ENCODE data around the gene GCNT1. TPM values are rescaled to one million over a fixed set of nuclear protein-coding genes. Genes with fewer than 3 reads are reported as not detected.
"Not testable (repeated sequence)": the region's sequence is repeated elsewhere in the genome, so short reads cannot be mapped to it uniquely, and the experiment has no call there.

The GCNT1 gene
- total RNA-seq, 2 experiments from 2014 or later: 4.3 to 5.4 TPM

GRCh38 chr9:76459694-76460635 is 983 bp downstream of the GCNT1 start:
- DNase-seq: peak; percentile 7
- peaks cover 2% of the 10 kb centered on the region for H3K36me3 Mint-ChIP-seq
- peaks cover 4% of the 10 kb centered on the region for H3K27me3 Mint-ChIP-seq
- peak overlapping the region; percentile 70 for H3K27ac Mint-ChIP-seq
- H3K4me3 Mint-ChIP-seq: peak overlapping the region; percentile 89
- H3K9me3 Mint-ChIP-seq: peaks cover 2% of the 10 kb centered on the region
- H3K4me1 Mint-ChIP-seq: peaks cover 19% of the 10 kb centered on the region

DNA sequence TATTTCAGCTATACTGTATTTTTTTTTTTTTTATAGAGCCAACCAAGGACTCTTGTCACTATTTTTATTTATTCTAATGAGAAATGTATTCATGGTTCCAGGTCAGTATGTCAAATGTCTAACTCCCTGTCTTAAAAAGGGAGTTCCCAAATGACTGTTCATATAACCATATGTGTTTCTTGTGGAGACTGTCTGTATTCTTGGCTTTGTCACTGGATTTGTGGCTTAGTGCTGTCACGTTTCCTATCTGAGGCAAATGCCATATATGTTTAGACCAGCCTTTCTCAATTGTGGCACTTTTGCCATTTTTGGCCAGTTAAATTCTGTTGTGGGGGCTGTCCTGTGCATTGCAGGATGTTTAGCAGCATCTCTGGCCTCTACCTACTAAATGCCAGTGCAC is 3.1 kb downstream of the GCNT1 start:
- Mint-ChIP-seq H3K36me3 (peaks cover 2% of the 10 kb centered on the region), H3K4me1 (peaks cover 13% of the 10 kb centered on the region), H3K27me3 (peaks cover 4% of the 10 kb centered on the region), H3K9me3 (no peaks in the 10 kb centered on the region), H3K4me3 (no peak overlapping the region), H3K27ac (no peak overlapping the region)
- no peak for DNase-seq

GRCh38 chr9:76463211-76463610 is 4.2 kb downstream of the GCNT1 start:
- DNase-seq: no peak
- Mint-ChIP-seq H3K4me1 (peaks cover 13% of the 10 kb centered on the region), H3K36me3 (peaks cover 2% of the 10 kb centered on the region), H3K27me3 (peaks cover 4% of the 10 kb centered on the region), H3K9me3 (no peaks in the 10 kb centered on the region), H3K27ac (no peak overlapping the region), H3K4me3 (no peak overlapping the region)

DNA sequence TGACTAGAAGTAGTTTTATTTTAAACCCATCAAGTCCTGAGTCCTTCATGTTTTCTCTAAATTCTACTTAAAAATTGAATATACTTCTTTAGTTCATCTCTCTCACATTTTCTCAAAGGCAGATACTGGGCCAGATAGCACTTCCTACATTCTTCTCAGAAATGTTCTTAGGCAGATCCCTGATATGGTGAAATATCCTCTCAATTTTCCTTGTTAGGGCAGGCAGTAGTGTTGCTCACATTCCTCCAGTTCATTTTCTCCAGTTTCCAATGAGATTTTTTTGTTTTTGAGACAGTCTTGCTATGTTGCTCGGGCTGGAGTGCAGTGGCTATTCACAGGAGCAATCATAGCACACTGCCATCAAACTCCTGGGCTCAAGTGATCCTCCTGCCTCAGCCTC is 5.7 kb downstream of the GCNT1 start:
- Mint-ChIP-seq H3K27ac (no peak overlapping the region), H3K27me3 (peaks cover 4% of the 10 kb centered on the region)

GRCh38 chr9:76465442-76466298 is 6.7 kb downstream of the GCNT1 start:
- no peak overlapping the region for H3K27ac Mint-ChIP-seq
- DNase-seq: no peak
- peaks cover 2% of the 10 kb centered on the region for H3K27me3 Mint-ChIP-seq
- no peaks in the 10 kb centered on the region for H3K9me3 Mint-ChIP-seq
- H3K4me1 Mint-ChIP-seq: no peaks in the 10 kb centered on the region
- peaks cover 2% of the 10 kb centered on the region for H3K36me3 Mint-ChIP-seq
- no peak overlapping the region for H3K4me3 Mint-ChIP-seq

More for the DNA sequence above, 5.7 kb downstream of the GCNT1 start:
- DNase-seq: no peak
- no peaks in the 10 kb centered on the region for H3K9me3 Mint-ChIP-seq
- peaks cover 8% of the 10 kb centered on the region for H3K4me1 Mint-ChIP-seq
- H3K36me3 Mint-ChIP-seq: peaks cover 2% of the 10 kb centered on the region
- H3K4me3 Mint-ChIP-seq: no peak overlapping the region

DNA sequence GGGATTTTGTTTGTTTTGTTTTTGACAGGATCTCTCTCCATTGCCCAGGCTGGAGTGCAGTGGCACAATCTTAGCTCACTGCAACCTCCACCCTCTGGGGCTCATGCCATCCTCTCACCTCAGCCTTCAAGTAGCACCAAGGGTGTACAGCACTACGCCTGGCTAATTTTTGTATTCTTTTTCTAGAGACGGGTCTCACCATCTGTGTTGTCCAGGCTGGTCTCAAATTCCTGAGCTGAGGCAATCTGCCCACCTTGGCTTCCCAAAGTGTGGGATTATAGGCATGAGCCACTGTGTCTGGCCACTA is 7.3 kb downstream of the GCNT1 start:
- no peaks in the 10 kb centered on the region for H3K27me3 Mint-ChIP-seq
- peaks cover 2% of the 10 kb centered on the region for H3K36me3 Mint-ChIP-seq
- DNase-seq: no peak
- H3K4me3 Mint-ChIP-seq: no peak overlapping the region
- H3K9me3 Mint-ChIP-seq: no peaks in the 10 kb centered on the region
- H3K27ac Mint-ChIP-seq: no peak overlapping the region
- no peaks in the 10 kb centered on the region for H3K4me1 Mint-ChIP-seq

DNA sequence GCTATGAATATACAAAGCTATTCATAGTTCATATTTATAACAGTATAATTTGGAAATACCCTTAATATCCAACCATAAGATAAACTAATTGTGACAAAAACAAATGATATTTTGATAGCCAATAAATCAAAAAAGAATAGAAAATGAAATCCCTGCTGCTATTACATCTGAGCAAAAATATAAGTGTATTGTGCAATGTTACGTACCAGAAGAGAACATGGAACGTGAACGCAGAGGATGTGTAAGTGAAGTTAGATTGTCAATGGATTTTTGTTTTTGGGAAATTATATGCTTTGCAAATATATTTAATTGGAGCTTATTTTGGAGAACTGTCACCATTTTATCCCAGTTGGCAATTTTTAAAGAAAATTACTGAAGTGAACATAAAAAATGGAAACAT is 15.4 kb downstream of the GCNT1 start:
- H3K36me3 Mint-ChIP-seq: peaks cover 16% of the 10 kb centered on the region
- H3K9me3 Mint-ChIP-seq: peaks cover 3% of the 10 kb centered on the region
- peaks cover 4% of the 10 kb centered on the region for H3K4me1 Mint-ChIP-seq
- no peak overlapping the region for H3K4me3 Mint-ChIP-seq
- H3K27ac Mint-ChIP-seq: no peak overlapping the region
- H3K27me3 Mint-ChIP-seq: no peaks in the 10 kb centered on the region
- DNase-seq: no peak

DNA sequence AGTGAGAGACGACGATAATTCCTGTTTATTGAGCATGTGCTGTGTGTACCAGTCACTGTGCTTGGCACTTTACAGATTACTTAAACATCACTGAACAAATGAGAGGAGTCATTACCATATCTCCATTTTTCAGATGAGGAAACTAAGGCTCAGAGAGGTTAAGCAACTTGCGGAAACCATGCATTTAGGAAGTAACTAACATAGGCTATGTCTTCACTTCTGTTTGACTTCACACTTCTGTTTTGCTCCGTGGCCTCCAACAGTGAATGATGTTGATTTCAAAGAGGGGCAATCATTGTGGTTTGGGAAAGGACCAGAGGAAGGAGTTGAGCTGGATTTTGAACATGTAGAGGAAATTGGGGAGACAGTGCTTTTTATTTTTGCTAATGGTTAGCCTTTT is 16.7 kb downstream of the GCNT1 start:
- no peak overlapping the region for H3K4me3 Mint-ChIP-seq
- DNase-seq: no peak

DNA sequence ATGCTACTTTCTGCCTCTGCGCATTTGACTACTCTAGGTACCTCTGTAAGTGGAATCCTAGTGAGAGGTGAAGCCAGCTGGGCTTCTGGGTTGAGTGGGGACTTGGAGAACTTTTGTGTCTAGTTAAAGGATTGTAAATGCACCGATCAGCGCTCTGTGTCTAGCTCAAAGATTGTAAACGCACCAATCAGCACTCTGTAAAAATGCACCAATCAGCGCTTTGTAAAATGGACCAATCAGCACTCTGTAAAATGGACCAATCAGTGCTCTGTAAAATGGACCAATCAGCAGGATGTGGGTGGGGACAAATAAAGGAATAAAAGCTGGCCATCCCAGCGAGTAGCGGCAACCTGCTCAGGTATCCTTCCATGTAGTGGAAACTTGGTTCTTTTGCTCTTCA is 18.8 kb downstream of the GCNT1 start:
- H3K27ac Mint-ChIP-seq, H3K9me3 Mint-ChIP-seq, DNase-seq, H3K4me1 Mint-ChIP-seq, H3K4me3 Mint-ChIP-seq, H3K27me3 Mint-ChIP-seq: not testable (repeated sequence)
- peaks cover 17% of the 10 kb centered on the region for H3K36me3 Mint-ChIP-seq

More for the DNA sequence above, 16.7 kb downstream of the GCNT1 start:
- Mint-ChIP-seq H3K9me3 (peaks cover 9% of the 10 kb centered on the region), H3K27ac (no peak overlapping the region), H3K4me1 (peaks cover 4% of the 10 kb centered on the region), H3K36me3 (peaks cover 17% of the 10 kb centered on the region), H3K27me3 (no peaks in the 10 kb centered on the region)

- peaks cover 17% of the 10 kb centered on the region for H3K36me3 Mint-ChIP-seq
- no peaks in the 10 kb centered on the region for H3K4me1 Mint-ChIP-seq
- H3K27ac Mint-ChIP-seq: no peak overlapping the region
- H3K9me3 Mint-ChIP-seq: peaks cover 9% of the 10 kb centered on the region
- H3K27me3 Mint-ChIP-seq: no peaks in the 10 kb centered on the region
- H3K4me3 Mint-ChIP-seq: no peak overlapping the region
- no peak for DNase-seq
These were observed 19.2 kb downstream of the GCNT1 start for GRCh38 chr9:76478226-76478625.

- not testable (repeated sequence) for H3K27ac Mint-ChIP-seq, DNase-seq, H3K4me3 Mint-ChIP-seq, H3K27me3 Mint-ChIP-seq, H3K4me1 Mint-ChIP-seq, H3K9me3 Mint-ChIP-seq
- H3K36me3 Mint-ChIP-seq: peaks cover 17% of the 10 kb centered on the region
These were observed 20.4 kb downstream of the GCNT1 start for GRCh38 chr9:76479337-76479736.

GRCh38 chr9:76486151-76486550 is 27.2 kb downstream of the GCNT1 start:
- no peaks in the 10 kb centered on the region for H3K27me3 Mint-ChIP-seq
- no peak overlapping the region for H3K4me3 Mint-ChIP-seq
- no peak overlapping the region for H3K27ac Mint-ChIP-seq
- H3K4me1 Mint-ChIP-seq: no peaks in the 10 kb centered on the region
- no peak for DNase-seq
- peaks cover 2% of the 10 kb centered on the region for H3K9me3 Mint-ChIP-seq
- no peaks in the 10 kb centered on the region for H3K36me3 Mint-ChIP-seq

DNA sequence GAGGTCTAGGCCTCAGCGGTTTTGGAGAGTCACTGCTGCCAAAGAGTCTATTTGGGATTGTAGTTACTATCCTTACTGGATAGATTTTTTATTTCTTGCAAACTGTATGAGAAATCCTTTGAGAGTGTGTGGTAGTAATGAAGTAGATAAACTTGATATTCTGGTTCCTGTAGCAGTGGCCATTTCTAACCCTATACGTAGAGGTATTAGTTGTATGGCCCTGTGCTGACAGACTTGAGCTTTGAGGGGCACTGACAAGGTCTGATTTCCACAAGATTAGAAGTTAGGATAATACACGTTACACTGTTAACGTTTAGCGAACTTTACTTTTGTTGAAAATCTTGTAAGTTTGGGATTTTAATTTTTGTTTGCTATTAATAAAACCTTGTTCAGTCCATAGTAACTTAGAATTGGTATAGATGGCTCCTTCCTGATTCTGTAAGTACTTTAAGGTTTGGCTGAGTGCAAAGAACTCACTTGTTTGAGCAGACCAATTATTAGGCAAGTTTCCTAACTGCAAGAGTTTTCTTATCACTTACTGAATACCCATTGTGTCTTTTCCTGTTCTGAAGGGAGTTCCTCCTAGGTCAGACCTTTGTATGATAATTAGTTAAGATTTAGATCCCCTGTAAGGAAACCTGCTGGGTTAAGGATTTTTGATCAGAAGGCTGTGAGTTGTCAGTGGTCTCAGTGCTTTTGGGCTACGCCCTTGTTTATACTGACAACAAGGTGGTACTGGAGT is 31.4 kb downstream of the GCNT1 start:
- Mint-ChIP-seq H3K27me3 (no peaks in the 10 kb centered on the region), H3K4me1 (no peaks in the 10 kb centered on the region), H3K4me3 (no peak overlapping the region), H3K27ac (no peak overlapping the region), H3K9me3 (peaks cover 5% of the 10 kb centered on the region), H3K36me3 (no peaks in the 10 kb centered on the region)
- DNase-seq: no peak

GRCh38 chr9:76491056-76491455 is 32.1 kb downstream of the GCNT1 start:
- not testable (repeated sequence) for H3K4me3 Mint-ChIP-seq, H3K9me3 Mint-ChIP-seq, H3K27ac Mint-ChIP-seq, H3K27me3 Mint-ChIP-seq, DNase-seq, H3K36me3 Mint-ChIP-seq, H3K4me1 Mint-ChIP-seq

GRCh38 chr9:76493496-76493895 is 34.5 kb downstream of the GCNT1 start:
- H3K36me3 Mint-ChIP-seq, H3K27me3 Mint-ChIP-seq, DNase-seq, H3K4me3 Mint-ChIP-seq, H3K4me1 Mint-ChIP-seq, H3K9me3 Mint-ChIP-seq, H3K27ac Mint-ChIP-seq: not testable (repeated sequence)
